ENCODE data around the gene SLC2A6. TPM values are rescaled to one million over a fixed set of nuclear protein-coding genes. Genes with fewer than 3 reads are reported as not detected.

The SLC2A6 gene
- total RNA-seq, 1 experiment from 2014 or later: 18.7 TPM

DNA sequence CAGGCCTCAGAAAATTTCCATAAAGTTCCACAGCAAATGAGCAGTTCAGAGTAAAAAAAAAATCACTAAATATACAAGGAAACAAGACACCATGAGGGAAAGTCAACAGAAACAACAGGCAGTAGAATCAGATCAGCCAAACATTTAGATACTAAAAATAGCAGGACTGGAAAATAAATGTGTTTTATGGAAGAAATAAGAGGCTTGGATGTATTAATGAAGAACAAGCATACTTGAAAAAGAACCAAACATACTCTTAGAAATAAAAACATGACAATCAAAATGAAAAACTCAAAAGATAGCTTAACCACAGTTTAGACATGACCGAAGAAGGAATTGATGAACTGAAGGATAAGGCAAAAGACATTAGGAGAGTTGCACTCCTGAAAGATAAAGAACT is 23.2 kb upstream of the SLC2A6 start:
- H3T11ph ChIP-seq (ENCODE audit: low read length): no peak overlapping the region
- H3K23ac ChIP-seq (ENCODE audit: insufficient read length, low read depth, low read length): no peak overlapping the region
- H4K20me1 ChIP-seq (ENCODE audit: control insufficient read depth, insufficient read depth, insufficient read length): no peaks in the 10 kb centered on the region
- no peak overlapping the region for H3K27ac ChIP-seq (ENCODE audit: insufficient read length, low read depth, low read length)
- no peak overlapping the region for H2BK120ac ChIP-seq (ENCODE audit: low read depth, low read length, poor library complexity, severe bottlenecking)
- no peaks in the 10 kb centered on the region for H3K9me3 ChIP-seq (ENCODE audit: control insufficient read depth, low read depth, low read length)
- no CpG with 5 or more reads among the region's 1 CpG for WGBS (ENCODE audit: extremely low coverage, insufficient read length, low lambda C conversion rate)
- H2AK5ac ChIP-seq (ENCODE audit: insufficient read length, low read length): no peak overlapping the region
- Mint-ChIP-seq H3K36me3 (ENCODE audit: insufficient read depth in 1 of 3, low read depth in 3 of 3) (peaks cover 0 to 14% (median 4%) of the 10 kb centered on the region in 3 experiments; a peak in 5 of 7 replicates), H3K9me3 (peaks cover 19% of the 10 kb centered on the region in 2 experiments), H3K27ac (no peak overlapping the region), H3K27me3 (ENCODE audit: low read depth) (peaks cover 22% of the 10 kb centered on the region), H3K4me3 (no peak overlapping the region), H3K4me1 (no peaks in the 10 kb centered on the region)
- H3K18ac ChIP-seq (ENCODE audit: insufficient read length, low read depth, low read length): no peak overlapping the region
- H3K79me1 ChIP-seq (ENCODE audit: insufficient read depth, low read depth, low read length, poor library complexity, severe bottlenecking): no peaks in the 10 kb centered on the region
- H2BK12ac ChIP-seq (ENCODE audit: insufficient read length, low read depth, low read length): no peak overlapping the region
- H2AFZ ChIP-seq (ENCODE audit: low read length): no peak overlapping the region
- no peak overlapping the region for H2BK15ac ChIP-seq (ENCODE audit: low read depth, low read length)
- H4K5ac ChIP-seq (ENCODE audit: insufficient read length, low read depth, low read length): no peak overlapping the region
- H3K27me3 ChIP-seq (ENCODE audit: insufficient read depth, low read length): no peaks in the 10 kb centered on the region
- H3K9ac ChIP-seq (ENCODE audit: extremely low read depth, insufficient read length, low read length): no peak overlapping the region
- no peak overlapping the region for H3K4ac ChIP-seq (ENCODE audit: low read depth, low read length)
- H3K4me2 ChIP-seq (ENCODE audit: insufficient read depth, insufficient read length, low read length): no peak overlapping the region
- no peak overlapping the region for H4K8ac ChIP-seq (replicated peaks; ENCODE audit: insufficient read length, low read depth, low read length)
- H2BK5ac ChIP-seq (ENCODE audit: insufficient read length, low read length): no peak overlapping the region
- no peak for DNase-seq
- H3K4me1 ChIP-seq (ENCODE audit: insufficient read depth, low read length): no peaks in the 10 kb centered on the region
- TF ChIP-seq, protein P1, sequence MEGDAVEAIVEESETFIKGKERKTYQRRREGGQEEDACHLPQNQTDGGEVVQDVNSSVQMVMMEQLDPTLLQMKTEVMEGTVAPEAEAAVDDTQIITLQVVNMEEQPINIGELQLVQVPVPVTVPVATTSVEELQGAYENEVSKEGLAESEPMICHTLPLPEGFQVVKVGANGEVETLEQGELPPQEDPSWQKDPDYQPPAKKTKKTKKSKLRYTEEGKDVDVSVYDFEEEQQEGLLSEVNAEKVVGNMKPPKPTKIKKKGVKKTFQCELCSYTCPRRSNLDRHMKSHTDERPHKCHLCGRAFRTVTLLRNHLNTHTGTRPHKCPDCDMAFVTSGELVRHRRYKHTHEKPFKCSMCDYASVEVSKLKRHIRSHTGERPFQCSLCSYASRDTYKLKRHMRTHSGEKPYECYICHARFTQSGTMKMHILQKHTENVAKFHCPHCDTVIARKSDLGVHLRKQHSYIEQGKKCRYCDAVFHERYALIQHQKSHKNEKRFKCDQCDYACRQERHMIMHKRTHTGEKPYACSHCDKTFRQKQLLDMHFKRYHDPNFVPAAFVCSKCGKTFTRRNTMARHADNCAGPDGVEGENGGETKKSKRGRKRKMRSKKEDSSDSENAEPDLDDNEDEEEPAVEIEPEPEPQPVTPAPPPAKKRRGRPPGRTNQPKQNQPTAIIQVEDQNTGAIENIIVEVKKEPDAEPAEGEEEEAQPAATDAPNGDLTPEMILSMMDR (conservative IDR thresholded peaks at IDR 0.05): no peak
- H3K79me2 ChIP-seq (ENCODE audit: insufficient read depth, low read length): no peaks in the 10 kb centered on the region
- no peak overlapping the region for H3K56ac ChIP-seq (ENCODE audit: insufficient read length, low read depth, low read length)
- H3K23me2 ChIP-seq (ENCODE audit: insufficient read length, low read depth, low read length, poor library complexity, severe bottlenecking): no peaks in the 10 kb centered on the region
- no peak overlapping the region for H4K91ac ChIP-seq (ENCODE audit: insufficient read length, low read depth, low read length)
- H3K14ac ChIP-seq (ENCODE audit: insufficient read depth, low read length): no peak overlapping the region
- no peak overlapping the region for H2BK20ac ChIP-seq (ENCODE audit: low read depth, low read length, poor library complexity, severe bottlenecking)
